Cardiac fibroblast (primary cell): ENCODE results near the gene SRPK3.

ENCODE experiments used
- DNase-seq, 2 donors: peaks; one replicate each; pipeline versions ENCODE4 v3.0.0 to v3.0.0-alpha.2; 2010; ENCODE audit warnings: low read depth in 2 of 2
- H3K4me3 ChIP-seq, 2 donors: replicated peaks in 1 of 2; 1 replicate in 1 of 2; 2 replicates in 1 of 2; pipeline ENCODE4 v1.5.1; 2011; ENCODE audit warnings: low read depth in 2 of 2, low read length in 2 of 2, mild to moderate bottlenecking in 2 of 2, moderate library complexity in 1 of 2
- TF ChIP-seq, protein P1 (sequence below): IDR thresholded peaks from one replicate; pipeline ENCODE4 v1.5.1; 2011; ENCODE audit warnings: low read depth, mild to moderate bottlenecking, low read length, inconsistent platforms

SRPK3 gene

GRCh38 chrX:153782313-153782712, 1.5 kb downstream of the SRPK3 start:
- DNase-seq: no peak
- no peak overlapping the region for H3K4me3 ChIP-seq
- TF ChIP-seq, protein P1, sequence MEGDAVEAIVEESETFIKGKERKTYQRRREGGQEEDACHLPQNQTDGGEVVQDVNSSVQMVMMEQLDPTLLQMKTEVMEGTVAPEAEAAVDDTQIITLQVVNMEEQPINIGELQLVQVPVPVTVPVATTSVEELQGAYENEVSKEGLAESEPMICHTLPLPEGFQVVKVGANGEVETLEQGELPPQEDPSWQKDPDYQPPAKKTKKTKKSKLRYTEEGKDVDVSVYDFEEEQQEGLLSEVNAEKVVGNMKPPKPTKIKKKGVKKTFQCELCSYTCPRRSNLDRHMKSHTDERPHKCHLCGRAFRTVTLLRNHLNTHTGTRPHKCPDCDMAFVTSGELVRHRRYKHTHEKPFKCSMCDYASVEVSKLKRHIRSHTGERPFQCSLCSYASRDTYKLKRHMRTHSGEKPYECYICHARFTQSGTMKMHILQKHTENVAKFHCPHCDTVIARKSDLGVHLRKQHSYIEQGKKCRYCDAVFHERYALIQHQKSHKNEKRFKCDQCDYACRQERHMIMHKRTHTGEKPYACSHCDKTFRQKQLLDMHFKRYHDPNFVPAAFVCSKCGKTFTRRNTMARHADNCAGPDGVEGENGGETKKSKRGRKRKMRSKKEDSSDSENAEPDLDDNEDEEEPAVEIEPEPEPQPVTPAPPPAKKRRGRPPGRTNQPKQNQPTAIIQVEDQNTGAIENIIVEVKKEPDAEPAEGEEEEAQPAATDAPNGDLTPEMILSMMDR: no peak

- no peak overlapping the region for H3K4me3 ChIP-seq
- DNase-seq: no peak
- TF ChIP-seq, protein P1: no peak
Observed at GRCh38 chrX:153782871-153783270, 2.0 kb downstream of the SRPK3 start.

DNA sequence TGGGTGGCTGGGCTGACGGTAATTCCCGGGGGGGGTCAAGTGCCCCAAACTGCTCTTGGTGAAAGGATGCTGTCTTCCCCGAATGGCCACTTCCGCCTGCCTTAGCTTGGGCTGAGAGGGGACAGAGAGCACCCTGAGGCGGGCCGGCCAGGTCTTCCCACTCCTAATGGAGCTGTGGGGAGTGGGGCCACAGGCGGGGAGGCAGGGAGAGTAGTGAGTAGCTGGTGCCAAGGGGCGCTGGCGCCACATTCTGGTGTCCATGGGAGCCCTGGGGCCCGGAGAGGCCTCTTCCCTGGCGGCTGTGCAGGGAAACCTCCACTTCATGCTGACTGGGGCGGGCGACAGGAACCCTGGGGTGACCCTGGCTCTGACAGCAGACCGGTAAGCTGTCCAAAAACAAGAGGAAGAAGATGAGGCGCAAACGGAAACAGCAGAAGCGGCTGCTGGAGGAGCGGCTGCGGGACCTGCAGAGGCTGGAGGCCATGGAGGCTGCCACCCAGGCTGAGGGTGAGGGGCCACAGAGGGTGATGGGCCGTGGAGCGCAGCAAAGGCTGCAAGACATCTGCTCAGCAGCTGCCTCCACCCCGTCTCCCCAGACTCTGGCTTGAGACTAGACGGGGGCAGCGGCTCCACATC, 2.7 kb downstream of the SRPK3 start:
- DNase-seq: no peak
- H3K4me3 ChIP-seq: no peak overlapping the region
- TF ChIP-seq, protein P1: no peak

- TF ChIP-seq, protein P1: no peak
- no peak overlapping the region for H3K4me3 ChIP-seq
- DNase-seq: no peak
Observed at GRCh38 chrX:153784325-153784967, 3.6 kb downstream of the SRPK3 start.

GRCh38 chrX:153786669-153787068, 5.8 kb downstream of the SRPK3 start:
- no peak for DNase-seq
- TF ChIP-seq, protein P1: no peak
- H3K4me3 ChIP-seq: no peak overlapping the region

DNA sequence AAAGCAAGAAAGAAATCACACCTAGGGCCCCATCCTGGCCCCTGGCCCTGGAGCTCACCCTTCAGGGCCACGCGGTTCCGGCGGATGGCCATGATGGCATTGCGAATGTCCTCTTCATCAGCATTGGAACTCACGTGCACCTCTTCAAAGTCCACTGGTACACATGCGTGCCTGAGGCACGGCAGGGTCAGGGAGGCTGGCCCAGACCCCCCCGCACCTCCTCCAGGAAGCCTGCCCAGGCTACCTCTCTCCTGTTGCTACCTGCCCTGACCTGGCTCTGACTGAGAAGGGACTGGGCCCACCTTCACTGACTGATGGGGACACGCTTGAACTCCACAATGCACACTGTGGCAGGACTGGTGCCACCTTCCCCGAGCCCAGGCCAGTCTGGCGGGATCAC, 8.8 kb downstream of the SRPK3 start:
- TF ChIP-seq, protein P1: no peak
- no peak overlapping the region for H3K4me3 ChIP-seq
- no peak for DNase-seq
